Mesendoderm (in vitro differentiated cells): ENCODE data around the gene NSMCE1. TPM values are rescaled to one million over a fixed set of nuclear protein-coding genes. Genes with fewer than 3 reads are reported as not detected.

Source experiments
- DNase-seq: peaks from one replicate; pipeline ENCODE4 v3.0.0; 2013
- H2AK5ac ChIP-seq: 2 replicates; pipeline ENCODE4 v1.6.1; 2013; ENCODE audit warnings: low read length, inconsistent platforms
- H2BK120ac ChIP-seq: 2 replicates; pipeline ENCODE4 v1.6.1; 2013; ENCODE audit warnings: low read depth, mild to moderate bottlenecking, low read length, moderate library complexity, mixed read lengths
- H2BK15ac ChIP-seq: replicated peaks from 2 replicates; pipeline ENCODE4 v1.6.1; 2013; ENCODE audit warnings: low read depth, mild to moderate bottlenecking, moderate library complexity
- H2BK5ac ChIP-seq: 2 replicates; pipeline ENCODE4 v1.6.1; 2013; ENCODE audit warnings: low read length, inconsistent platforms
- H3K18ac ChIP-seq: 2 replicates; pipeline ENCODE4 v1.6.1; 2013; ENCODE audit warnings: mild to moderate bottlenecking, low read length, mixed read lengths
- H3K23ac ChIP-seq: one replicate; pipeline ENCODE4 v1.6.1; 2013; ENCODE audit warnings: low read length
- H3K27ac ChIP-seq: 2 replicates; pipeline ENCODE4 v1.5.1; 2013; ENCODE audit warnings: low read depth, mild to moderate bottlenecking, inconsistent platforms, low read length, moderate library complexity
- H3K27me3 ChIP-seq: 2 replicates; pipeline ENCODE4 v1.6.1; 2013; ENCODE audit warnings: low read length, control low read depth, mild to moderate bottlenecking, inconsistent platforms; ENCODE audit not compliant: insufficient read depth, poor library complexity
- H3K36me3 ChIP-seq: 2 replicates; pipeline ENCODE4 v1.6.1; 2013; ENCODE audit warnings: low read length, inconsistent platforms; ENCODE audit not compliant: control insufficient read depth, insufficient read depth
- H3K4ac ChIP-seq: one replicate; pipeline ENCODE4 v1.6.1; 2013; ENCODE audit warnings: low read depth, mild to moderate bottlenecking, low read length, moderate library complexity
- H3K4me1 ChIP-seq: 2 replicates; pipeline ENCODE4 v1.6.1; 2013; ENCODE audit warnings: low read depth, low read length, inconsistent platforms; ENCODE audit not compliant: control insufficient read depth
- H3K4me2 ChIP-seq: 2 replicates; pipeline ENCODE4 v1.6.1; 2013; ENCODE audit warnings: low read length
- H3K4me3 ChIP-seq: 2 replicates; pipeline ENCODE4 v1.5.1; 2013; ENCODE audit warnings: mild to moderate bottlenecking, low read length
- H3K56ac ChIP-seq: one replicate; pipeline ENCODE4 v1.6.1; 2013; ENCODE audit warnings: low read length
- H3K79me1 ChIP-seq: 2 replicates; pipeline ENCODE4 v1.6.1; 2013; ENCODE audit warnings: low read length, inconsistent platforms
- H3K79me2 ChIP-seq: 2 replicates; pipeline ENCODE4 v1.6.1; 2013; ENCODE audit warnings: mild to moderate bottlenecking, low read length; ENCODE audit not compliant: control insufficient read depth, insufficient read depth
- H3K9ac ChIP-seq: 2 replicates; pipeline ENCODE4 v1.6.1; 2013; ENCODE audit warnings: low read length, inconsistent platforms
- H4K5ac ChIP-seq: one replicate; pipeline ENCODE4 v1.6.1; 2013; ENCODE audit warnings: low read length
- H4K8ac ChIP-seq: one replicate; pipeline ENCODE4 v1.6.1; 2013; ENCODE audit warnings: low read depth, mild to moderate bottlenecking, control low read depth, low read length, moderate library complexity
- WGBS: extraction: QIAGEN DNeasy Blood & Tissue Kit; methylation state at CpG from one replicate; pipeline ENCODE4 v1.1.7; 2013; ENCODE audit warnings: low lambda C conversion rate, missing lambda C conversion rate; ENCODE audit not compliant: insufficient coverage; ENCODE audit errors: extremely low coverage; 5-methylcytosine and 5-hydroxymethylcytosine counted together
- polyA plus RNA-seq, 2 experiments: library from polyadenylated mRNA; stranded (reverse); fragments of 200-250 nt; gene quantifications; one replicate each; pipeline ENCODE4 v1.2.3, GENCODE V29; 2013

Gene NSMCE1, protein sequence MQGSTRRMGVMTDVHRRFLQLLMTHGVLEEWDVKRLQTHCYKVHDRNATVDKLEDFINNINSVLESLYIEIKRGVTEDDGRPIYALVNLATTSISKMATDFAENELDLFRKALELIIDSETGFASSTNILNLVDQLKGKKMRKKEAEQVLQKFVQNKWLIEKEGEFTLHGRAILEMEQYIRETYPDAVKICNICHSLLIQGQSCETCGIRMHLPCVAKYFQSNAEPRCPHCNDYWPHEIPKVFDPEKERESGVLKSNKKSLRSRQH
- polyA plus RNA-seq (2013, experiment 1 of 2) = 28.5 TPM
- polyA plus RNA-seq (2013, experiment 2 of 2) = 28.2 TPM

- no peaks in the 10 kb centered on the region for H3K27me3 ChIP-seq
- H3K79me2 ChIP-seq = no peaks in the 10 kb centered on the region
- no peak within 1 kb of the TSS for H3K27ac ChIP-seq
- H3K79me1 ChIP-seq = no peaks in the 10 kb centered on the region
- H3K4ac ChIP-seq = peak within 1 kb of the TSS; percentile 77
- no peak within 1 kb of the TSS for H3K23ac ChIP-seq
- H4K8ac ChIP-seq = peak within 1 kb of the TSS; percentile 57
- H3K56ac ChIP-seq = peak within 1 kb of the TSS; percentile 92
- H2BK120ac ChIP-seq = no peak within 1 kb of the TSS
- DNase-seq = peak; percentile 97
- no peaks in the 10 kb centered on the region for H3K36me3 ChIP-seq
- H2AK5ac ChIP-seq = no peak within 1 kb of the TSS
- peak within 1 kb of the TSS; percentile 67 for H3K4me2 ChIP-seq
- no peak within 1 kb of the TSS for H2BK15ac ChIP-seq
- H3K9ac ChIP-seq = peak within 1 kb of the TSS; percentile 73
- peaks cover 2% of the 10 kb centered on the region for H3K4me1 ChIP-seq
- H4K5ac ChIP-seq = no peak within 1 kb of the TSS
- no peak within 1 kb of the TSS for H2BK5ac ChIP-seq
- peak within 1 kb of the TSS; percentile 71 for H3K4me3 ChIP-seq
- H3K18ac ChIP-seq = peak within 1 kb of the TSS; percentile 19
- WGBS = 100% methylated on average over 2 of the region's 58 CpGs
Observed at GRCh38 chr16:27268376-27269299, at the start of gene NSMCE1. NSMCE1 (minus strand) TSS chr16:27268772; CDS start chr16:27257570, 11,202 bp downstream.

DNA sequence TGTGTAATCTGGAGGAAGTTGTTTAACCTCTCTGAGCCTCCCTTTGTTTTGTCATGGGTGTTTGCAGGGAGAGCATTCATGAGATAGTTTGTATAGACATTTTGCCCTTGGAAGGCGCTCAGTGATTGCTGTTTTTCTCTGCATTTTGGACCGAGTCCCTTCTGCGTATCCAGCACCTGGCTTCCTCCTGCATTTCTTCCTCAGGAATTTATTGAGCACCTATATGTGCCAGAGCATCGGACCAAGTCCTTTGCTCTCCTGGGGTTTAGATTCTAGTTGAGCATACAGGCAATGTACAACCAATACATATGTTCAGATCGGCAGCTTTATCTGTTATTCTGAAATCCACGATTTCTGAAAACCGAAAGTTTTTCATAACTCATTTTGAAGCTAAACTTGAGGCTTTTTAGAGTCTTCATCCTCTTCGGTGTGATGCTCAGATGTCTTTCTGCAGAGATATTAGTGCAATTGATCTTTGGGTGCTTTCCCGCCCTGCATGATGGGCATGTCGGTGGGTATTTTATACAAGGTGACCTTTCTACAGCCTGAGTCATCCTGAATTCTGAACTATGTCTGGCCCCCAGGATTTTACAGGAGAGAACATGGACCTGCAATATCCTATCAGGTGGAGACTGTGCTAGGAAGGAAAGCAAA is 49.3 kb upstream of the NSMCE1 start:
- Histone ChIP-seq H3K79me2 (peaks cover 40% of the 10 kb centered on the region), H3K18ac (no peak overlapping the region), H3K56ac (no peak overlapping the region), H3K27me3 (no peaks in the 10 kb centered on the region), H2BK120ac (no peak overlapping the region), H2BK5ac (no peak overlapping the region), H3K4me2 (no peak overlapping the region), H3K23ac (no peak overlapping the region), H3K27ac (no peak overlapping the region), H4K8ac (no peak overlapping the region), H3K4ac (no peak overlapping the region), H4K5ac (no peak overlapping the region), H3K4me3 (no peak overlapping the region), H3K79me1 (peaks cover 20% of the 10 kb centered on the region), H3K4me1 (peaks cover 7% of the 10 kb centered on the region), H2AK5ac (no peak overlapping the region), H3K36me3 (no peaks in the 10 kb centered on the region), H2BK15ac (no peak overlapping the region), H3K9ac (no peak overlapping the region)
- DNase-seq = no peak
- no CpG with 5 or more reads among the region's 10 CpGs for WGBS

- Histone ChIP-seq H4K8ac (no peak overlapping the region), H2BK5ac (no peak overlapping the region), H3K27ac (no peak overlapping the region), H3K4me2 (no peak overlapping the region), H3K27me3 (no peaks in the 10 kb centered on the region), H3K79me2 (peaks cover 35% of the 10 kb centered on the region), H3K4me1 (peaks cover 6% of the 10 kb centered on the region), H3K18ac (no peak overlapping the region), H3K23ac (no peak overlapping the region), H3K9ac (no peak overlapping the region), H3K56ac (peak overlapping the region; percentile 34), H2BK120ac (no peak overlapping the region), H2BK15ac (no peak overlapping the region), H3K36me3 (no peaks in the 10 kb centered on the region), H3K4me3 (no peak overlapping the region), H3K4ac (no peak overlapping the region), H4K5ac (no peak overlapping the region), H3K79me1 (peaks cover 19% of the 10 kb centered on the region), H2AK5ac (no peak overlapping the region)
- no peak for DNase-seq
- whole genome bisulfite sequencing = no CpG with 5 or more reads among the region's 7 CpGs
Observed at GRCh38 chr16:27317320-27317719, 48.7 kb upstream of the NSMCE1 start.

DNA sequence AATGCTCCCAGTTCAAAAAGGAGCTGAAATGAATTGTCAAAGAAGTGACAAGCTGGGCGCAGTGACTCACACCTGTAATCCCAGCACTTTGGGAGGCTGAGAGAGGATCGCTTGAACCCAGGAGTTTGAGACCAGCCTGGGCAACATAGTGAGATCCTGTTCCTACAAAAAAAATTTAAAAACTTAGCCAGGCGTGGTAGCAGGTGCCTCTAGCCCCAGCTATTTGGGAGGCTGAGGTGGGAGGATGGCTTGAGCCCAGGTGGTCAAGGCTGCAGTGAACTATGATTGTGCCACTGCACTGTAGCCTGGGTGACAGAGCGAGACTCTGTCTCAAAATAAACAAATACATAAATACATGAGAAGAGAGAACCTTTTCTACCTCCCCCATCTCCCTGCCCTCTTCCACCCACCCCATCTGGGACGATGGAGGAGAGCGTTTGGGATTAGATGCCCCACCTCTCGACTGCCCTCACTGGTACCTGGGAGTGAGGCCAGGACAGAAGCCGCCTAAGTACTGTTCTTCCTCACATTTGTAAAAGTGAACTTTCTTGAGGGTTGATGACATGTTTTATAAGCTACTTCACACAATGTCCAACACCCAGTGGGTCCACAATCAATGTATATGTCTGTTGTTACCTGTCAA is 47.6 kb upstream of the NSMCE1 start:
- Histone ChIP-seq H3K23ac (no peak overlapping the region), H3K4me3 (no peak overlapping the region), H4K8ac (no peak overlapping the region), H2BK120ac (no peak overlapping the region), H3K27ac (no peak overlapping the region), H3K18ac (no peak overlapping the region), H4K5ac (no peak overlapping the region), H3K79me1 (peaks cover 19% of the 10 kb centered on the region), H2BK15ac (no peak overlapping the region), H3K4me1 (peaks cover 6% of the 10 kb centered on the region), H3K36me3 (no peaks in the 10 kb centered on the region), H3K4me2 (no peak overlapping the region), H3K27me3 (no peaks in the 10 kb centered on the region), H3K9ac (no peak overlapping the region), H2AK5ac (no peak overlapping the region), H2BK5ac (no peak overlapping the region), H3K4ac (no peak overlapping the region), H3K56ac (no peak overlapping the region), H3K79me2 (peaks cover 30% of the 10 kb centered on the region)
- no peak for DNase-seq
- no CpG with 5 or more reads among the region's 8 CpGs for WGBS

- Histone ChIP-seq H2BK5ac (no peak overlapping the region), H3K23ac (no peak overlapping the region), H3K4ac (no peak overlapping the region), H3K56ac (peak overlapping the region; percentile 67), H3K4me2 (peak overlapping the region; percentile 36), H3K36me3 (no peaks in the 10 kb centered on the region), H2BK120ac (no peak overlapping the region), H3K27me3 (no peaks in the 10 kb centered on the region), H2AK5ac (no peak overlapping the region), H3K9ac (peak overlapping the region; percentile 39), H3K4me1 (peaks cover 6% of the 10 kb centered on the region), H3K4me3 (no peak overlapping the region), H4K8ac (no peak overlapping the region), H3K79me2 (peaks cover 30% of the 10 kb centered on the region), H3K79me1 (peaks cover 19% of the 10 kb centered on the region), H3K18ac (no peak overlapping the region), H2BK15ac (no peak overlapping the region), H3K27ac (no peak overlapping the region), H4K5ac (no peak overlapping the region)
- WGBS = no CpG with 5 or more reads among the region's 9 CpGs
- peak; percentile 56 for DNase-seq
Observed at GRCh38 chr16:27315333-27316037, 46.9 kb upstream of the NSMCE1 start.
